Anterior cingulate cortex (tissue), 58 donors: Measurements from ENCODE around the gene NOCT.
"Not testable (repeated sequence)": the region's sequence is repeated elsewhere in the genome, so short reads cannot be mapped to it uniquely, and the experiment has no call there.

Experiments used
- DNase-seq, 58 donors: peaks; one replicate each; lab custom pipeline; 2025; lab: John Stamatoyannopoulos, UW

Gene NOCT

DNA sequence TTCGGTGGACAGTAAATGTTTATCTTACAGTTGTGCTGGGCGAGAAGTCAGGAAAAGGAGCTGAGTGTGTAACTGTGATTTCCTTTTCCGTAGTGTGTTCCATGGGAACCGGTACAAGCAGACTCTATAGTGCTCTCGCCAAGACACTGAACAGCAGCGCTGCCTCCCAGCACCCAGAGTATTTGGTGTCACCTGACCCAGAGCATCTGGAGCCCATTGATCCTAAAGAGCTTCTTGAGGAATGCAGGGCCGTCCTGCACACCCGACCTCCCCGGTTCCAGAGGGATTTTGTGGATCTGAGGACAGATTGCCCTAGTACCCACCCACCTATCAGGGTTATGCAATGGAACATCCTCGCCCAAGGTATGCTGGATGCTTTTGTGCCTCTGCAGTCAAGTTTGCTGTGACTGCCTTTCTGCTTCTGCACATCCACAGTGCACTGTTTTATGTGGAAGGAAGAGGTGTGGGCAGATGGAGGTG is 27.4 kb downstream of the NOCT start:
- DNase-seq, result peak in 19 of 58 donors; percentile 5 to 50 (median 23)

DNA sequence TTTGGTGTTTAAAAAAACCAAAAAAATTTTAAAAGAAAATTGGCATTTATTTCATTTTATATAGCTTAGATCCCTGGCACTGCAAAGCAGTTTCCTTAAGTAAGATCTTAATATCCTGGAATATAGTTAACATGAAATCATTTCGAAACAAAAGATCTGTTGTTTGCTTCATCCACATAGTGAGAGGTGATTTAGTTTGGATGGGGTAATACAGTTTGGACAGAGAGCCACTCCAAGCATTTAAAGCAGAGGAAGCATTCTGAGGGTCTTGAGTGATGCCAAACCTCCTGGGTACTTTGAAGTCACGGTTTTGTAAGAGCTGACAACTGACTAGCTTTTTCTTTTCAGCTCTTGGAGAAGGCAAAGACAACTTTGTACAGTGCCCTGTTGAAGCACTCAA is 28.7 kb downstream of the NOCT start:
- DNase-seq, result no peak

DNA sequence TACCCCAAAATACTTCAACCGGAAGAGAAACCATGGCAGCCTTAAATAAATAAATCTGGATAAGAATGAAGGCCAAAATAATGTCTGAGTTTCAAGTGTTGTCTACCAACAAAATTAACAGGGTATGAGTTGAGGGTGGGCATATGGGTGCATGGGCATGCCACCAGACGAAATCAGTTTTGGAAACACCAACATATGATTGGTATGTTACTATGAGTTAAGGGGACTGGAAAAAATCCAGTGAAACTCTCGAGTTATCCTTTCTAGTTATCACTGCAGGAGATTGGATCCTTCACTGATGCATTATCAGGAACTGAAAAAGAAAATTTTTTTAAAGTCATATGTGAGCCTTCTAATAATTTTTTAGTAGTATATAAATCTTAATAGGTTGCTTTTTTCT is 32.4 kb downstream of the NOCT start:
- no peak for DNase-seq

DNA sequence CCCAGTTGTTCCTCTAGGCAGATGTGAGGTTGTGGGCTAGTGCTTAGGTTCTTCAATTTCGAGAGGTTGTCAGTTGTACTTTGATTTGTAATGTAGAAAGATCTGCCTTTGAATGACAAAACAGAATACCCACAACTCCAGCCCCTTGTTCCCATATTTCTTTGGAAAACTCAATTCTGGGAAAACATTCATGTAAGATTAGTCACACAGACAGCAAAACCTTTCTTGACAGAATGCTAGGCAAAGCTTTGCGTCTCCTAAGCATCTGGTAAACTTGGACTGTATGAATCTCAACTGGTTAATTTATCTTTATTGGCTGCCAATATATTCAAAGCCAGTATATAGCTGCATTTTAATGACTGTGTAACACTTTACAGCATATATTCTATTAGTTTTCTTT is 34.9 kb downstream of the NOCT start:
- DNase-seq, result no peak

DNA sequence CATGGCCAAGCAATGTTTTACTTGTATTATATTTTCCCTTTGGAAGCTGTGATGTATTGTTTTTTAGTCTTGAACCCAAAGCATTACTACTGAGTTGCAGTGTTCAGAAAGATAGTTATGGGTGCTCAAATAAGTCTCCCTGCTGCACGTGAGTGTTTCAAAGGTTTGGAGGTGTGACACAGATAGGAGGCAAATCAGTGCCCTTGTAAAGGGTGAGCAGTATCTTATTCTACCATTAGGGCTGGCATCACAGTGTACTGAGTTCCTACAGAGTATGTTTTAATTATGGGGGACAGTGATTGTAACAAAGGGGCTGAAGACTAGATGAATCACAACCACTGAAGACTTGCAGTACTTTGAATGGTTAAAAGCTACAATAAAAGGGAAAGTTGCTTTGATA is 38.3 kb downstream of the NOCT start:
- DNase-seq, result no peak

DNA sequence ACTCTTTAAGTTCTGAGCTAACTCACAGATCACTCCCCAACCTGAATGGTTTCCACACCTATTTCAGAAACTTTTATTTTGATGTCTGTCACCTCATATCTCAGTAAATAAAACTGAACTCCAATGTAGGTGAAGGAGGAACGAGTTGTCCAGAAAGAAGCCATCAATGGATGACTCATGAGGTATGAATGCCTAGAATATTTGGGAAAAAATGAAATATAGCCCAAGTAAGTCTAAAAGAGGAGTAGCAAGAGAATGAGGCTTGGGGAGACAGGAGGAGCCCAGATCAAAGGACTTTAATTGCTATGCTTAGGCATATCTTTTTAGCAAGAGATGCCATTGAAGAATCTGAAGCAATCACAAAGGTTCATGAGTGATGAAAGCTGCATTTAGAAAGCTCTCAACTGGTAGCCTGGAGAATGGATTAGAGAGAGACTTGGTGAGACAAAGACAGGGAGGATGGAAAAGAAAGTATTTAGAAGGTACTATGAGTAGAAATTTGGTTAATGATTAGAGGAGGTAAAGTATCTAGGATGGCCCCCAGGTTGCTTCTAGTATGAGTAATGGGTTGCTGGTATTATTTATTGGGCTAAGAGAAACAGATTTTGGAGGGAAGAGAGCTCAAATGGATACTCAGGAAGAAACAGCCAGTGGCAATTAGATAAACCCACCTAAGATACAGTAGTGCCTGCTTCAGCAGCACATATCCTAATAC is 39.4 kb downstream of the NOCT start:
- DNase-seq, result no peak

DNA sequence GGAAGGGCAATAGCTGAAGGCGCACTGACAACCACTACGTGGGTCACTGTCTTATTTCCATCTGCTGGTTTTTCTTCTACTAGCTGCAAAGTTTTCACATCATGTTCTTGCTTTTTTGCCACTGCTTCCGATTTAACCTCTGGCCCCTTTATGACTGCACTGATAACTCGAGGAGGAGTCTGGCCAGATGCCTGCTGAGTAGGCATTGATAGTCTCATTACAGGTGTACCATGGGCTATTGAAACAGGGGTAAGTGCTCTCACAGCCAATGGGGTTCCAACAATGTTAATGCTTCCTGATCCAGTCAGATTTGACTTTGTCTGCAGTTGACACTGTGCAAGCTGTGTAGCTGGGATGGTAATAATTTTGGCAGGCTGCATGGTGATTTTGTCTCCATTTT is 43.4 kb downstream of the NOCT start:
- not testable (repeated sequence) for DNase-seq

DNA sequence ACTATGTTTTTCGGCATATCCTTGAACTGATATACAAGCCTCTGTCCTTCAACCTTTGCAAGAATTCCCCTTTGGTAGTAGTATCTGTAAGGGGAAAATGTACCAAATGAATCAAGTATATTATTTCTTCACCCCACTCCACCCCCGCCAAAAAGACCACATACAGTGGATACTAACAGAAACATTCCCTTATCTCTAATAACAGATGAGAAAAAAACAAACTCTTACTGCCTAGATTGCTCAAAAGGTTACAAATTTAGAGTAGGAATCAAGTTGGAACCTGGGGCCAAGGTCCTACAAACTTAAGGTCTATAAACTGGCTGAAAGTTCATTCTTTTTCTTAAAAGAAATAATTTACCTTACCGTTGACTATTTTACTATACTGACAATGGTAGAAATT is 45.0 kb downstream of the NOCT start:
- DNase-seq, result no peak

DNA sequence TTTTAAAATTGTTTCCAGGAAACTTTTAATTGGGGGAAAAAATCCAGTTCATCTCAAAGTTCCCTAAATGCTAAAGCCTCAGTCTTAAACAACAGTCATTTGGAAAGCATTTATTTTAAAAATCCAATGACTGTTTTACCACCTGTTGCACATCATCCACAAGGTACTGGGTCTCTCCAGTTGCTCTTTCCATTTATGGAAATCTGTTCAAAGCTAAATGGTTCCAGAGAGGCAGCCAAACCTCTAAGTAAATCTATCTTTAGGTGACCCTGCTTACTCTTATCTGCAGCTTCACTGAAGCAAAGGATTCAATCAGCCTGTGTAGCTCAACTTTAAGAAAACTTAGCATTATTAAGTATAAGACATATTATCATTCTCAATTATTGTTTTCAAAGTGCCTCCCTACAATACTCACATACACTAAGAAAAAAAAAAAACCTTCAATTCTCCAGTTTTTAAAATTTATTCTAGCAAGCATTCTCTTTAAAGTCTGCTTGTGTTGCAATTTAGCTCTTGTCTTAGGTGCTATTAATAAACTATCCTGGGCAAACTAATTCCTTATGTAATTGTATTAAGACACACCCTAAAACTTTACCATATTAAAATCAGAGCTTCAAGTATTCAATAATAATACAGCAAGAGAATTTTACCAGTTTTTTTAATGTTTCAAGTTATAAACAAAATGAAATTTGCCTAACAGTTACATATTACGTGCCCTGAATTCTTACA is 60.6 kb downstream of the NOCT start:
- no peak for DNase-seq

DNA sequence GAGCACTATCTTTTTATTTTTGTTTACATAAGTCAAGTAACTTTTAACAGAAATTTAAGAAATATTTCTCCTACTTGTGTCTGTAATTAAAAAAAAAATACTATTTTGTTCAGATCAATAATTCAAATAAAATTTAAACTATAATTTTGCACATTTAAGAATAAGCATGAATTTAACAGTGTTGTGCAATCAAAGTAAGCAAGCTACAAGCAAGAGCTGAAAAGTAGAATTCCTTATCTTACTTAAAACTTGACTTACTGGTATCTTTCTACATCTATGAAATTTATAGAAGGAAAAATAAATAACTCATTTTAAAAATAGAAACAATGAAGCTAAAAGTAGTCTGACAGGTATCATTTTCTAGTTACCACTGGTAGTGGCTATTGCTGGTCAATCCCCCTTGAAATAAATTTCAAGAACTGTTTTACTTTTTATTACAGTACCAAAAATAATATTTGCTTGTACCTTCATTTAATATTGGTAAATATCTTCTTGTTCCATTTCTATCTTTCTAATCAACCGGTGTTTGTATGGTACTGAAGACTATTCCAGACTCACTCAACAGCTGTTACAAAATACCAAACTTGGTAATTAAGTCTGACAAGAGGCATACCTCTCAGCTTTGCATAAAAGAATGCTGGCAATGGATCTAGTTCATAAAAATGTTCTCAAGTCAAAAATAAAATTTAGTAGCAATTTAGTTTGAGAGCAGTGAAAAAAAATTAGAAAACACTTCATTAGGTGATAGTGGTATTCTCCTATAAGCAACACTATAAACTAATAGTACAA is 62.2 kb downstream of the NOCT start:
- no peak for DNase-seq

DNA sequence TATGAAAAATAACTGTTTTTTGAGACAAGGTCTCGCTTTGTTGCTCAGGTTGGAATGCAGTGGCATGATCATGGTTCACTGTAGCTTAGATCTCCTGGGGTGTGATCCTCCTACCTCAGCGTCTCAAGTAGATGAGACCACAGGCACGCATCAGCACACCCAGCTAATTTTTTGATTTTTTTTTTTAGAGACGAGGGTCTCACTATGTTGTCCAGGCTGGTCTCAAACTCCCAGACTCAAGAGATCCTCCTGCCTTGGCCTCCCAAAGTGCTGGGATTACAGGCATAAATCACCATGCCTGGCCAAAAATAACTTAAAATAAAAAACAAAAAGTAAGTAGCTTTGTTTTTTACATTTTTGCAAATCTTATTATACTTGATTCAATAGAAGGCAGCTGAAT is 63.3 kb downstream of the NOCT start:
- no peak for DNase-seq

DNA sequence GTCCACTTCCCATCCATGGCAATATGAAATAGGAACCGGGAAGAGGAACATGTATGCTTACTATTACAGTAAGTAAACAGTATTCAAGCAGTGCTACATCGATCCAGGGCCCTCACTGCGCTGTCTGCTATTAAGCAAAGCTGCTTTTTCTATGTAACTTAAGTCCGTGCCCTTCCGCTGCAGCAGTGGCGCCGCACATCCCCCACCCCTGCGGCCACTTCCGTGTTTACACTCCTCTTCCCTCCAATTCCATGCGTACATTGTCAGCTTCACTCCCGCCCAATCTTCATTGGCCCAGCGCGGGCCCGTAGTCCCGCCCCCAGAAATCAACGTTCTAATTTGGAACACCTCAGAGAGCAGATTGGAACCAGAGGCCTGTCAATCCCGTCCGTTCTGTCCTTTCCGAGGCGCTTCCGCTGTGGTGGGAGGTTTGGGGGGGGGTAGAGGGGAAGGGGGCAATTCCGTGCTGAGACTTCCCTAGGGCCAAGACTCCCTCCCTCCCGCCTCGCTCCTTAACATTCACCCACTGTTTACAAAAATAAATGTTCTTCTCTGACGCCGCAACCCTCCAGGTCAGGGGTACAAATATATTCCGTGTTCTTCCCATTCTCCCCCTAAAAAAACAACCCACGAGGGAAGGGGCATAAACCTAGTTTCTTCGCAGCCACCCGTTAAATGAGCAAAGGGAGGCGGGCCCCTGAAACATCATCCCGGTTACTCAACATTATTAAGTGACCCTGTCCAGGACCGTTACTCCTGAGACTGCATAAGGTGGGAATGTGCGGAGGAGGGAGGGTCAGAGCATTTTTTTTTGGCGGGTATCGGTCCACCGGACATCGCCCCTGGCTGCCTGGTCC is 67.4 kb downstream of the NOCT start:
- peak; percentile 61 to 98 (median 93) for DNase-seq

DNA sequence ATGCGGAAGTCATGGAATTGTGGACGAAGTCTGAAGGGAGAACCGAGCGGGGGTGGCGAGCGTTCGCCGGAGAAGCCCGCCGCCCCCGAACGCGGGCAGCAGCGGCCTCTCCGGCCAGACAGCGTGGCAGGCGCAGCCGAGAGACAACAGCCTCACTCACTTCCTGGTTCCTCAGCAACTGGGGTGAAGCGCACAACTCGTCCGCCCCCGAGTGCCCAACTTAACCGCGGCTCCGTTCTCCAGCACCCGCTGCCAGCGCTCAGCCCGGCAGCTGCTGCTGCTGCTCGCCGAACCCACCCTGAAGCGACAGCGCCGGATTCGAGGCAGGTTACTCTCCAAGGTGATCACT is 68.0 kb downstream of the NOCT start:
- peak in 42 of 58 donors; percentile 35 to 87 (median 75) for DNase-seq

DNA sequence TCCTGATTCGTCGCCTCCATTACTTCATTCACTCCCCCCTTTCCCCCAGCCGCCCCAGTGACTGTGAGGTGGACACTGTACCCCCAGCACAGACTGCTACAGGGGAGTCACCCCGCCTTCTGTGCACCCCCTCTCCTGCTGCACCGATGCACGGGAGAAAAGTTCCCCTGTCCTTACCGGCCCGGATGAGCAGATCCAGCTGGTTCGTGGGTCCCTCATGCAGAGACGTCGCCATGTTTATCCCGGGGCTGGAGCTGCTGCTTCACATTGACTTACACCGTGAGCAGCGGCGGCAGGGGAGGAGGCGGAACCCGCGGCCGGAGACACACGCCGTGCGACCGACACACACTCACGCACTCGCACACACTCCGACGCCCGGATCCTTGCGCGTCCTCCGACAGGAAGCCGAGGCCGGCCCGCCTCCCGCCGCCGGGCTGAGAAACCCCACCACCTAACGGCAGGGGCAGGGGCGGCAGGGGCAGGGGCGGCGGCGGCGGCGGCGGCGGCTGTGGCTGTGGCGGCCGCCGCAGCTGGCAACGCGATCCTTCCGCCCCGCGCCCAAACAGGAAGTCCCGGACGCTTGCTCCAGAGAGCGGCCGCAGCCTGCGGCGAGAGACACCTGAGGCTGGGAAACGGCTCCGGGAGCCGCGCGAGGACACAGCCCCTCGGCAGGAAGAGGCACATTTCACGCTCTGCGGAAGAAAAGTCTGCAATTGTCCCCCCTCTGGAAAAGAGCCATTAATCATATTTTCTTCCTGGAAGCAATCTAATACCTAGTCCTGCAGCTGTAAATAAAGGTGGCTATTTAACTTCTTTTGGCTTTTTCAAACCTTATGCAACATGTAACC is 68.6 kb downstream of the NOCT start:
- DNase-seq, result peak; percentile 45 to 91 (median 82)

DNA sequence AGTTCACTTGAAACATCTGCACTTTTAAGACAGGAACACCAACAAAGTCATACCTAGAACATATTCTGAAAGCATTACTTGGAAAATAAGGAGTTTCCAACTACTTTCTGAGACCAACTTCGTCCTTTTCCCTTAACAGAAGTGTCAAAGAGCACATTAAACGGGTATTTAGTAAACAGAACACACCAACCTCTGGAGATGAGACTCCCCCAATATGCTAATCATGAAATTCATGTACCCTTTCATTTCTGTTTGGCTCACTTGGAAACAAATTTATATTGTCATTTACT is 69.2 kb downstream of the NOCT start:
- DNase-seq, result no peak

DNA sequence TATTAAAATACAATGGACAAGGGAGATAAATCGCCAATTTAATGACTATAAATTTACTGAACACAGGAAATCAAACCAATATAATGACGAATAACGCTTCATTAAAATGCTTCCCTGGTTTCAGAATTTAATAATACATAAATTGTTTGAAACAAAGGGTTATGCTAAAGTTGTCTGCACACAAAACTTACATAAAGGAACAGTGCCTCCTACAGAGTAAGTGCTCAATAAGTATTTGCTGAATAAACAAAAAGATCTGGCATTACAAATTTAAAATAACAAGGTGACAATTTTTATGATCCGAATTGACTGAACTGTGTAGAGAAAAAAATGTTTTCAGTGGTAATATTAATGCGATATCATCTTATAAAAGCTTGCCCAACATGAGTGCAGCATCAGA is 69.6 kb downstream of the NOCT start:
- DNase-seq, result no peak

DNA sequence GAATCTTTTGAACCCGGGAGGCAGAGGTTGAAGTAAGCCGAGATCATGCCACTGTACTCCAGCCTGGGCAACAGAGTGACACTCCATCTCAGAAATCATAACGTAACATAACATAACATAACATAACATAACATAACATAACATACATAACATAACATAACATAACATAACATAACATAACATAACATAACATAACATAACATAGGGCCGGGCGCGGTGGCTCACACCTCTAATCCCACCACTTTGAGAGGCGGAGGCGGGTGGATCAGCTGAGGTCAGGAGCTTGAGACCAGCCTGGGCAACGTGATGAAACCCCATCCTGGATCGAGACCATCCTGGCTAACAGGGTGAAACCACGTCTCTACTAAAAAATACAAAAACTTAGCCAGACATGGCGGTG is 76.7 kb downstream of the NOCT start:
- DNase-seq, result no peak
